ENCODE data around the gene SMCO2.

Gene SMCO2

DNA sequence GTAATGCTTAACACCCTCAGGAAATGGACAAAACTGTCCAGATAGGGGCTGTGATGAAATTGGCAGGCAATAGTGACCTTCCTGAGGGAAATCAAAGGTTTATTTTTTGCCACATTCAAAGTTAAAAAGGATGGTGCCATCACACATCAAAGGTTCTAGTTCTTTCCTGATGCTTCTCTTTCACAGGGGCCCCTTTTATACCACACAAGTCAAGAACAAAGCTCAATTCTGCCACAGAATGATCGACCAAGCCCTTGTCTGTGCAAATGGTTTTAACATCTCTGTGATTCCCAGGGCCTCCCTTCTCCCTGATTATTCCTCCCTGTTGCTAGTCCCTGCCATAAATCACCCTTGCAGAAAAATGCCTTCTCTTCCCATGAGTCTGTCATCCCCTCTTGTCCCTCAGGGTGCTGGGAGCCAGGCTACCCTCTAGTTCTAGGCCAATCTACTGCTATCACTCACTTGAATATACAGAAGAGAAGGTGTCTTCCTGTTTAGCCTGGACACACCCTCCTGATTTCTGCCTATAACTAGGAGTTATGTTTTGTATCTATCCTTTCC is 22.7 kb downstream of the SMCO2 start:
- no peaks in the 10 kb centered on the region for H3K9me3 ChIP-seq
- no peaks in the 10 kb centered on the region for H3K36me3 ChIP-seq
- H3K4me1 ChIP-seq (ENCODE audit: control insufficient read depth in 1 of 2, insufficient read depth in 1 of 2, low read depth in 1 of 2, low read length in 1 of 2) = no peaks in the 10 kb centered on the region
- TF ChIP-seq, protein P1, sequence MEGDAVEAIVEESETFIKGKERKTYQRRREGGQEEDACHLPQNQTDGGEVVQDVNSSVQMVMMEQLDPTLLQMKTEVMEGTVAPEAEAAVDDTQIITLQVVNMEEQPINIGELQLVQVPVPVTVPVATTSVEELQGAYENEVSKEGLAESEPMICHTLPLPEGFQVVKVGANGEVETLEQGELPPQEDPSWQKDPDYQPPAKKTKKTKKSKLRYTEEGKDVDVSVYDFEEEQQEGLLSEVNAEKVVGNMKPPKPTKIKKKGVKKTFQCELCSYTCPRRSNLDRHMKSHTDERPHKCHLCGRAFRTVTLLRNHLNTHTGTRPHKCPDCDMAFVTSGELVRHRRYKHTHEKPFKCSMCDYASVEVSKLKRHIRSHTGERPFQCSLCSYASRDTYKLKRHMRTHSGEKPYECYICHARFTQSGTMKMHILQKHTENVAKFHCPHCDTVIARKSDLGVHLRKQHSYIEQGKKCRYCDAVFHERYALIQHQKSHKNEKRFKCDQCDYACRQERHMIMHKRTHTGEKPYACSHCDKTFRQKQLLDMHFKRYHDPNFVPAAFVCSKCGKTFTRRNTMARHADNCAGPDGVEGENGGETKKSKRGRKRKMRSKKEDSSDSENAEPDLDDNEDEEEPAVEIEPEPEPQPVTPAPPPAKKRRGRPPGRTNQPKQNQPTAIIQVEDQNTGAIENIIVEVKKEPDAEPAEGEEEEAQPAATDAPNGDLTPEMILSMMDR (IDR thresholded peaks at IDR 0.05) = no peak
- H3K27ac ChIP-seq = no peak overlapping the region
- H3K4me3 ChIP-seq (ENCODE audit: low read depth in 1 of 2, low read length in 1 of 2) = no peak overlapping the region
- H3K27me3 ChIP-seq = no peaks in the 10 kb centered on the region

GRCh38 chr12:27472604-27473003 is 26.1 kb downstream of the SMCO2 start:
- TF ChIP-seq, protein P1 (IDR thresholded peaks at IDR 0.05) = no peak
- no peaks in the 10 kb centered on the region for H3K27me3 ChIP-seq
- peaks cover 8% of the 10 kb centered on the region for H3K9me3 ChIP-seq
- no peaks in the 10 kb centered on the region for H3K4me1 ChIP-seq (ENCODE audit: control insufficient read depth in 1 of 2, insufficient read depth in 1 of 2, low read depth in 1 of 2, low read length in 1 of 2)
- H3K36me3 ChIP-seq = no peaks in the 10 kb centered on the region
- H3K27ac ChIP-seq = no peak overlapping the region
- H3K4me3 ChIP-seq (ENCODE audit: low read depth in 1 of 2, low read length in 1 of 2) = no peak overlapping the region

DNA sequence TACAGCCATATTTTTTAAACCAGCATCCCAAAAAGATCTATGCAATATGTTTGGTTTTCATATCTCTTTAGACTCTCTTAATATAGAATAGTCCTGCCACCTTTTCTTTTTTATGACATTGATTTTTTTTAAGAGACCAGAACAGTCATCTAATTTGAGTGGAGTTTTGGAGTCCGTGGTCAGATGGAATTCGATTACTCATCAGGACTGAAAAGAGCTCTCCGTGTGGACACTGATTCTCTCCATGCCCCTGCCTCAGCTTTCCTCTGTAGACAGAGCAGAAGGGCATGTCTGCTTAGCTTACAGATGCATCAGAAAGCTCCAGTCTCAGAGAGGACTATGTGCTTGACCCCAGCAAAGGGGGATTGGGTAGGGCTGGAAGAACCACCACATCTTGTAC is 27.8 kb downstream of the SMCO2 start:
- Histone ChIP-seq H3K9me3 (peaks cover 8% of the 10 kb centered on the region), H3K27me3 (no peaks in the 10 kb centered on the region), H3K4me3 (ENCODE audit: low read depth in 1 of 2, low read length in 1 of 2) (no peak overlapping the region), H3K36me3 (no peaks in the 10 kb centered on the region), H3K27ac (no peak overlapping the region), H3K4me1 (ENCODE audit: control insufficient read depth in 1 of 2, insufficient read depth in 1 of 2, low read depth in 1 of 2, low read length in 1 of 2) (no peaks in the 10 kb centered on the region)
- TF ChIP-seq, protein P1 (IDR thresholded peaks at IDR 0.05) = no peak

DNA sequence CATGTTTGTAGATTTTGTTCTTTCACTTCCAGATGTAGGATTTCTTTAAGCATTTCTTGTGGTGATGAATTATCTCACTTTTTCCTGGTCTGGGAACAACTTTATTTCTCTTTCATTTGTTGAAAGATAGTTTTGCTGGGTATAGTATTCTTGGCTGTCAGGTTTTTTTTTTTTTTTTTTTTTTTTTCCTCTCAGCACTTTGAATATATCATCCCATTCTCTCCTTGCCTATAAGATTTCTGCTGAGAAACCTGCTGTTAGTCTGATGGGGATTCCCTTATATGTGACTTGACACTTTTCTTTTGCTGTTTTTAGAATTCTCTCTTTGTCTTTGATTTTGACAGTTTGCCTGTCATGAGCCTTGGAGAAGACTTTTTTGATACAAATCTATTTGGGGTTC is 30.5 kb downstream of the SMCO2 start:
- Histone ChIP-seq H3K27me3 (no peaks in the 10 kb centered on the region), H3K36me3 (no peaks in the 10 kb centered on the region), H3K4me1 (ENCODE audit: control insufficient read depth in 1 of 2, insufficient read depth in 1 of 2, low read depth in 1 of 2, low read length in 1 of 2) (no peaks in the 10 kb centered on the region), H3K9me3 (peaks cover 8% of the 10 kb centered on the region), H3K4me3 (ENCODE audit: low read depth in 1 of 2, low read length in 1 of 2) (no peak overlapping the region), H3K27ac (no peak overlapping the region)
- TF ChIP-seq, protein P1 (IDR thresholded peaks at IDR 0.05) = no peak

DNA sequence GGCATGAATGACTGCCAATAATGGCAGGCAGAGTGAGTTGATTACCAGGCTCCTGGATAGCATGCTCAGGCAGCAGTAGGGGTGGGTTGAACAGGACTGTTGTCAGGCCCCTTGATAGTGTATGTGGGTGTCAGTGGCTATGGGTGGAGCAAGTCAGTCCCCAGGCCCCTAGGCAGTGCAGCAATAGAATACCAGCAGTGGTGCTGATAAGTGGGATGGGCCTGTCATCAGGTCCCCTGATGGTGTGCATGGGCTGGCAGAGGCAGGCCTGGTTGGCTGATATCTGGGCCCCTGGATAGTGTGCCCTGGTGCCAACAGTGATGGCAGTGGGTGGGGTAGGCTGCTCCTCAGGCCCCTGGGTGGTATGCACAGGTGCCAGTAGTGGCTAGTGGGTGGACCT is 32.4 kb downstream of the SMCO2 start:
- H3K4me1 ChIP-seq (ENCODE audit: control insufficient read depth in 1 of 2, insufficient read depth in 1 of 2, low read depth in 1 of 2, low read length in 1 of 2) = no peaks in the 10 kb centered on the region
- TF ChIP-seq, protein P1 (IDR thresholded peaks at IDR 0.05) = no peak
- H3K9me3 ChIP-seq = peaks cover 8% of the 10 kb centered on the region
- H3K36me3 ChIP-seq = no peaks in the 10 kb centered on the region
- no peak overlapping the region for H3K27ac ChIP-seq
- no peaks in the 10 kb centered on the region for H3K27me3 ChIP-seq
- H3K4me3 ChIP-seq (ENCODE audit: low read depth in 1 of 2, low read length in 1 of 2) = no peak overlapping the region

- Histone ChIP-seq H3K27ac (no peak overlapping the region), H3K4me1 (ENCODE audit: control insufficient read depth in 1 of 2, insufficient read depth in 1 of 2, low read depth in 1 of 2, low read length in 1 of 2) (no peaks in the 10 kb centered on the region), H3K27me3 (no peaks in the 10 kb centered on the region), H3K4me3 (ENCODE audit: low read depth in 1 of 2, low read length in 1 of 2) (no peak overlapping the region), H3K9me3 (peaks cover 8% of the 10 kb centered on the region), H3K36me3 (no peaks in the 10 kb centered on the region)
- TF ChIP-seq, protein P1 (IDR thresholded peaks at IDR 0.05) = no peak
Observed at GRCh38 chr12:27480016-27480415, 33.5 kb downstream of the SMCO2 start.
